Glutamatergic neuron (in vitro differentiated cells): ENCODE measurements around the gene FRMD4A. TPM values are rescaled to one million over a fixed set of nuclear protein-coding genes. Genes with fewer than 3 reads are reported as not detected.

Experiments
- DNase-seq: peaks from one replicate; pipeline ENCODE4 v3.0.0; 2022
- H3K27ac Mint-ChIP-seq: one replicate; pipeline ENCODE4 v1.8.0; 2020; ENCODE audit warnings: mild to moderate bottlenecking, mixed read lengths, inconsistent platforms; ENCODE audit not compliant: unreplicated experiment
- H3K27me3 Mint-ChIP-seq: one replicate; pipeline ENCODE4 v1.8.0; 2020; ENCODE audit warnings: mild to moderate bottlenecking, moderate library complexity, mixed read lengths, inconsistent platforms; ENCODE audit not compliant: unreplicated experiment
- H3K36me3 Mint-ChIP-seq: one replicate; pipeline ENCODE4 v1.8.0; 2020; ENCODE audit warnings: mild to moderate bottlenecking, mixed read lengths, inconsistent platforms; ENCODE audit not compliant: unreplicated experiment
- H3K4me1 Mint-ChIP-seq: one replicate; pipeline ENCODE4 v1.8.0; 2020; ENCODE audit warnings: mild to moderate bottlenecking, low read depth, mixed read lengths, inconsistent platforms; ENCODE audit not compliant: unreplicated experiment
- H3K4me3 Mint-ChIP-seq: one replicate; pipeline ENCODE4 v1.8.0; 2020; ENCODE audit warnings: mild to moderate bottlenecking, mixed read lengths, inconsistent platforms; ENCODE audit not compliant: unreplicated experiment
- H3K9me3 Mint-ChIP-seq: one replicate; pipeline ENCODE4 v1.8.0; 2020; ENCODE audit warnings: mild to moderate bottlenecking, moderate library complexity, mixed read lengths, inconsistent platforms; ENCODE audit not compliant: unreplicated experiment
- total RNA-seq: library from RNA; stranded (reverse); fragmentation: NEBNext Ultra II Directional; extraction: Animal tissue kit (Norgen Biotek cat#: 25700); gene quantifications from one replicate; pipeline ENCODE4 v1.2.1, GENCODE V29; 2021; ENCODE audit not compliant: unreplicated experiment
- TF ChIP-seq, protein P1 (sequence below): fragments of 200-600 bp; sonication (generic); IDR thresholded peaks from one replicate; pipeline ENCODE4 v1.5.0; 2021; ENCODE audit not compliant: partially characterized antibody, unreplicated experiment

FRMD4A gene
- total RNA-seq, 1 donor from 2014 or later: 70.6 TPM

DNA sequence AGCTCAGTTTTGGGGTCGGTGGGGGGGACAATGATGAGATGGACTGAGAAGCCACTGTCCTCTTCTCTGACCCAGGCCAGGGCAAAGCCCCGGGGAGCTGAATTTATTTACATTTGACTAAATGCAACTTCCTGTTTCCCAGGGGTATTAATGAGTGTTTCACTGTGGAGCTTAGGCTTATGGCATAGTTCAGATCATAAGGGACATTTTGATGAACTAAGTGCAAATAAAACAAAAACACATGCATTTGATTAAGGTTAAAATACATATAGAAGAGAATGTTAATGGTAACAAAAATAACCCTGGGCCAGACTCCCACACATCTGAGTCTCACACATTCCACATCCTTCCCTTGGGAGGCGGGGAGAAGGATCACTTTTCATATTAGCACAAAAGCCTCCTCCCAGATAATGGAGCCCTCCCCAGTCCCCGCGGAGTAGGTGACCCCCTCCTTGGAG, 320.6 kb downstream of the FRMD4A start:
- TF ChIP-seq, protein P1, sequence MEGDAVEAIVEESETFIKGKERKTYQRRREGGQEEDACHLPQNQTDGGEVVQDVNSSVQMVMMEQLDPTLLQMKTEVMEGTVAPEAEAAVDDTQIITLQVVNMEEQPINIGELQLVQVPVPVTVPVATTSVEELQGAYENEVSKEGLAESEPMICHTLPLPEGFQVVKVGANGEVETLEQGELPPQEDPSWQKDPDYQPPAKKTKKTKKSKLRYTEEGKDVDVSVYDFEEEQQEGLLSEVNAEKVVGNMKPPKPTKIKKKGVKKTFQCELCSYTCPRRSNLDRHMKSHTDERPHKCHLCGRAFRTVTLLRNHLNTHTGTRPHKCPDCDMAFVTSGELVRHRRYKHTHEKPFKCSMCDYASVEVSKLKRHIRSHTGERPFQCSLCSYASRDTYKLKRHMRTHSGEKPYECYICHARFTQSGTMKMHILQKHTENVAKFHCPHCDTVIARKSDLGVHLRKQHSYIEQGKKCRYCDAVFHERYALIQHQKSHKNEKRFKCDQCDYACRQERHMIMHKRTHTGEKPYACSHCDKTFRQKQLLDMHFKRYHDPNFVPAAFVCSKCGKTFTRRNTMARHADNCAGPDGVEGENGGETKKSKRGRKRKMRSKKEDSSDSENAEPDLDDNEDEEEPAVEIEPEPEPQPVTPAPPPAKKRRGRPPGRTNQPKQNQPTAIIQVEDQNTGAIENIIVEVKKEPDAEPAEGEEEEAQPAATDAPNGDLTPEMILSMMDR: no peak
- H3K27me3 Mint-ChIP-seq: peaks cover 7% of the 10 kb centered on the region
- peak; percentile 59 for DNase-seq
- H3K27ac Mint-ChIP-seq: peak overlapping the region; percentile 96
- H3K36me3 Mint-ChIP-seq: no peaks in the 10 kb centered on the region
- peaks cover 12% of the 10 kb centered on the region for H3K9me3 Mint-ChIP-seq
- H3K4me3 Mint-ChIP-seq: peak overlapping the region; percentile 77
- H3K4me1 Mint-ChIP-seq: peaks cover 52% of the 10 kb centered on the region

DNA sequence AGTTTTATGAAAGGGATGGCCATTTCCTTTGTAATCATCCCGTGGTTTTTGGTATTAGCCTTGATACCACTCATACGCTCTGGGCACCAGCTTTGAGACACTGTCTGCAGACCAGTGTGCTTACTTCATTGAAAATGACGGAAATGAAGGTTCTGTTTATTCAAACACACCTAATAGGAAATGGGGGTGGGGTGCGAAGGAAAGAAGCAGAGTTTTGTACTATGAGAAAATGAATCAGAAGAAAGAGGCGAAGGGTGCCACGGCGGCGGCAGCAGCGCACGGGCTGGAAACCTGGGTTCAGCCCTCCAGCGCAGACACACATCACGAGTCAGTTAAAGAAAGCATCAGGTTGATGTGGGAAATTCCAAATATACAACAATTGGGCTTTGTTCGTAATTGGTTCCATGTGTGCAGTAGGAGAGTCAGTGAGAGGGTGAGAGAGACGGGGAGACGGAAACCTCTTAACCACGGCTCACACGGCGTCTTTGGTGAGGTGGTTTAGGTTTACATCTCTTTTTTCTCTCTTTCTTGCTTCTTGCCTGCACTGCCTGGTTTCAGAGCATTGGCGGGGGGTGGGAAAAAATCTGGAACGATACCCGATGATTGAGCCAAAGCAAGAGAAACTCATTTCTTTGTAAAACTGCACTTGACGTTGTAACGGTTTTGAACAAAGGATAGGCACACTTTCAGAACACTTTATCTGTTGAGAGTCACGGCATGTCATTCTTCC, 321.2 kb downstream of the FRMD4A start:
- H3K36me3 Mint-ChIP-seq: no peaks in the 10 kb centered on the region
- TF ChIP-seq, protein P1: no peak
- DNase-seq: no peak
- peak overlapping the region; percentile 96 for H3K27ac Mint-ChIP-seq
- H3K9me3 Mint-ChIP-seq: peaks cover 12% of the 10 kb centered on the region
- H3K27me3 Mint-ChIP-seq: peaks cover 7% of the 10 kb centered on the region
- peak overlapping the region; percentile 77 for H3K4me3 Mint-ChIP-seq
- H3K4me1 Mint-ChIP-seq: peaks cover 52% of the 10 kb centered on the region

DNA sequence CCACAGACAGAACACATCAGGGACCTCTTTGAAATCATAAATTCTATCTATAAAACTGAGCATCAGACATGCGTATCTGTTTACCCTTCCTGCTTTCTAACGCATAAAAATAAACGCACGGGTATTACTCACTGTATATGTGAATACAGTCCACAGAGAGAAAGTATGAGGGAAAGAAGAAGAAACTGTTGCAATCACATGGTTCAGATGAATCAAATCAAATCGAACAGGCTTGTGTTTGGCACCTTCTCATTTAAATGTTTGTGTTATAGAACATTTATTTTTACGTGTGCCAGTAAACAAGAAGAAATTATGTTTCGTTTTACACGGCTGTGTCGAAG, 322.0 kb downstream of the FRMD4A start:
- H3K27ac Mint-ChIP-seq: peak overlapping the region; percentile 90
- TF ChIP-seq, protein P1: no peak

DNA sequence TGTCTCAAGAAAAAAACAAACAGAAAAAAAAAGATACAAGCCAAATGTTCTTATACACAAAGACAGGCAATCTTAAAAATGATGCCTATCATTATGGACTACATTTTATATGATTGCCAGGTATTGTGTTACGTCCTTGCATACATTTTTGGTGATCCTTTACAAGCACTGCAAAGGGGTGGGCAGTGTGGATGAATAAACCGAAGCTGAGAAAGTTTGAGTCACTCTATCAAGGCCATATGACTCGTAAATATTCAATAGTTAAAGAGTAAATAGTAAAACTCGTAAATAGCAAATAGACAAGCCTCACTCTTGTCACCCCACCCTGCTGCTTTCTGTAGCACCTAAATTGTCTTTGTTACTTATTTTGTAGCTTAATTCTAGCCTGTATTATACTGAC, 326.2 kb downstream of the FRMD4A start:
- Mint-ChIP-seq H3K4me1 (peaks cover 46% of the 10 kb centered on the region), H3K27me3 (peaks cover 7% of the 10 kb centered on the region), H3K27ac (no peak overlapping the region), H3K36me3 (no peaks in the 10 kb centered on the region), H3K4me3 (no peak overlapping the region), H3K9me3 (peaks cover 9% of the 10 kb centered on the region)
- DNase-seq: no peak
- TF ChIP-seq, protein P1: no peak

More for the DNA sequence above, 322.0 kb downstream of the FRMD4A start:
- peaks cover 7% of the 10 kb centered on the region for H3K27me3 Mint-ChIP-seq
- H3K9me3 Mint-ChIP-seq: peaks cover 12% of the 10 kb centered on the region
- no peaks in the 10 kb centered on the region for H3K36me3 Mint-ChIP-seq
- peak overlapping the region; percentile 71 for H3K4me3 Mint-ChIP-seq
- DNase-seq: no peak
- H3K4me1 Mint-ChIP-seq: peaks cover 50% of the 10 kb centered on the region

DNA sequence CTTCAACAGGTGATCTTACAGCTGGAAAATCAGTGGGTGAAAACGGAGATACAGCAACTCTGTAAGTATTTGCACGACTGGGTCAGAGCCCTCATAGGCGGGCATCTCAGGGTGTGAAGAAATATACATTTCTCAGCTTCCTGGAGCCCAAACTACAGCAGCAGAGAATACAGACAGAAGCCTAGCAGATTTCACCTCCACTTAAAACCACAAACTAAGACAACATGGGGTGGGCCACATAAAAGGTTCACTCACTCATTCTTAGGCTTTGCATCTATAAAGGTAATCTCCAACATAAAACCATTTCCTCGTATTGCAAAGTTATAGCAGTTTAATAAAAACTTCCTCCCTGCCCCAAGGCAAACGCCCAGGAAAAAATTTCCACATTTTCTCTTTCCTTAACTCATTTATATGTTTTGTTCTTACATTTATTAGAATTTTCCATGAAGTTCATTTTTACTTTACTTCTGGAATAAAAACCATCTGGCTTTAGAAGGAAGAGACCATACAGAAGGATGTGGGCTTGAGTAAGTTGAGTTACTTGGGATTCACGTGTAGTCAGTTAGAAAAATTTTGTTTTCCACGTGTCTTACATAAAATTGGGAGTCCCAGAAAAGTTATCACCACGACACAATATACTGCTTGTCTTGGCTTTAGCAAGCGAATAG, 327.1 kb downstream of the FRMD4A start:
- Mint-ChIP-seq H3K4me1 (peaks cover 40% of the 10 kb centered on the region), H3K9me3 (peaks cover 11% of the 10 kb centered on the region)

More for the DNA sequence above, 327.1 kb downstream of the FRMD4A start:
- DNase-seq: no peak
- TF ChIP-seq, protein P1: no peak
- Mint-ChIP-seq H3K36me3 (peaks cover 6% of the 10 kb centered on the region), H3K4me3 (no peak overlapping the region), H3K27me3 (peaks cover 7% of the 10 kb centered on the region), H3K27ac (no peak overlapping the region)
